GM12872 (cell line): ENCODE measurements around the gene TSPAN6.

Experiments
- CTCF ChIP-seq: IDR thresholded peaks from 3 replicates; pipeline ENCODE4 v1.5.1; 2011; ENCODE audit warnings: low read depth, mild to moderate bottlenecking, low read length, moderate library complexity; ENCODE audit not compliant: insufficient read depth

TSPAN6 gene

GRCh38 chrX:100658941-100659381 lies 22.4 kb upstream of the TSPAN6 start:
- no peak for TF ChIP-seq CTCF

- peak; percentile 17; the same call in 1 of the 3 replicates for TF ChIP-seq CTCF
Observed at GRCh38 chrX:100654261-100654660, 17.7 kb upstream of the TSPAN6 start.

- TF ChIP-seq CTCF, result no peak
Observed at GRCh38 chrX:100652266-100652665, 15.7 kb upstream of the TSPAN6 start.

- TF ChIP-seq CTCF, result no peak
Observed at GRCh38 chrX:100650841-100651240, 14.2 kb upstream of the TSPAN6 start.

GRCh38 chrX:100649550-100650356 lies 13.1 kb upstream of the TSPAN6 start:
- no peak for TF ChIP-seq CTCF

GRCh38 chrX:100648458-100649417 lies 12.1 kb upstream of the TSPAN6 start:
- no peak for TF ChIP-seq CTCF

GRCh38 chrX:100647739-100648138 lies 11.1 kb upstream of the TSPAN6 start:
- no peak for TF ChIP-seq CTCF
